ENCODE results near the gene SERPING1.

DNA sequence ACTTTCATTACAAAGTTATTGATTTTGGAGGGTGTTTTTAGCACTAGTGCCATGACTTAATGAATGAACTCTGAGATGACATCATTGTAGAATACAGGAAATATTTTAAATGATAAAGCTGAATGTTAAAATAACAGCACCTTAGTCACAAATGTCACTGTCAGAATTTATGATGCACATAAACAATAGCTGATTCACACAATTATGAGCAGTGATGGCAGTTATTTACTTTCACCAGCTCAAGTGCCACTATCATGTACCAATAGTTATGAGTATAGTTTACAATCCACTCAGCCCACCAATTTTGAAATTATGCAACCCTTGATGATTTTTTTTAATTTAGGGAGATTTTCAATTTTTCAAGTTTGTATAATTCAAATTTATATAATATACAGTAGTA, 23.0 kb downstream of the SERPING1 start:
- TF ChIP-seq GATA2 (IDR thresholded peaks at IDR 0.05; ENCODE audit: low read depth, low read length) (no peak), GATA3 (IDR thresholded peaks at IDR 0.05; ENCODE audit: low read depth, low read length) (no peak)
